Cerebellar cortex (tissue), 1 donor: ENCODE measurements around the gene SEMA3G.

ENCODE experiments used
- DNase-seq: peaks from one replicate; pipeline ENCODE4 v3.0.0-alpha.2; 2015; ENCODE audit warnings: low spot score

SEMA3G gene

GRCh38 chr3:52408466-52408865 lies 36.4 kb downstream of the SEMA3G start:
- no peak for DNase-seq

GRCh38 chr3:52407779-52408178 lies 37.1 kb downstream of the SEMA3G start:
- DNase-seq, result no peak

- DNase-seq, result no peak
Observed at GRCh38 chr3:52406791-52407510, 38.0 kb downstream of the SEMA3G start.

- no peak for DNase-seq
Observed at GRCh38 chr3:52406231-52406661, 38.7 kb downstream of the SEMA3G start.

GRCh38 chr3:52405601-52406110 lies 39.2 kb downstream of the SEMA3G start:
- no peak for DNase-seq

GRCh38 chr3:52405066-52405465 lies 39.8 kb downstream of the SEMA3G start:
- no peak for DNase-seq

GRCh38 chr3:52404391-52404790 lies 40.5 kb downstream of the SEMA3G start:
- no peak for DNase-seq

GRCh38 chr3:52403955-52404354 lies 40.9 kb downstream of the SEMA3G start:
- no peak for DNase-seq

GRCh38 chr3:52403271-52403841 lies 41.5 kb downstream of the SEMA3G start:
- no peak for DNase-seq

- no peak for DNase-seq
Observed at GRCh38 chr3:52402706-52403270, 42.1 kb downstream of the SEMA3G start.

- no peak for DNase-seq
Observed at GRCh38 chr3:52402101-52402521, 42.8 kb downstream of the SEMA3G start.

- no peak for DNase-seq
Observed at GRCh38 chr3:52401551-52401950, 43.4 kb downstream of the SEMA3G start.

GRCh38 chr3:52401021-52401420 lies 43.9 kb downstream of the SEMA3G start:
- no peak for DNase-seq

- no peak for DNase-seq
Observed at GRCh38 chr3:52400275-52400793, 44.6 kb downstream of the SEMA3G start.

GRCh38 chr3:52399593-52399992 lies 45.3 kb downstream of the SEMA3G start:
- DNase-seq, result no peak

- no peak for DNase-seq
Observed at GRCh38 chr3:52399131-52399530, 45.8 kb downstream of the SEMA3G start.

GRCh38 chr3:52398670-52399081 lies 46.2 kb downstream of the SEMA3G start:
- no peak for DNase-seq

- no peak for DNase-seq
Observed at GRCh38 chr3:52397676-52398399, 47.1 kb downstream of the SEMA3G start.

GRCh38 chr3:52396907-52397591 lies 47.9 kb downstream of the SEMA3G start:
- DNase-seq, result no peak

GRCh38 chr3:52396011-52396906 lies 48.6 kb downstream of the SEMA3G start:
- DNase-seq, result no peak

GRCh38 chr3:52395503-52395865 lies 49.4 kb downstream of the SEMA3G start:
- no peak for DNase-seq
